B cell (primary cell): ENCODE measurements around the gene TEP1. TPM values are rescaled to one million over a fixed set of nuclear protein-coding genes. Genes with fewer than 3 reads are reported as not detected.

Source experiments
- ATAC-seq: fragments of 200-7000 bp; cut with Tn5 transposase; one replicate; pipeline ENCODE4 v1.10.0; 2021; ENCODE audit warnings: low read depth, mild to moderate bottlenecking, moderate number of reproducible peaks, moderate library complexity
- CTCF ChIA-PET: fragments of 350-600 bp; sonication (Branson Sonifier 250); formaldehyde crosslinking; loops from one replicate; lab custom pipeline; 2021; ENCODE audit warnings: antibody characterized with exemption, inconsistent platforms; lab: Charles Lee
- POLR2A ChIA-PET: fragments of 350-600 bp; sonication (Branson Sonifier 250); formaldehyde crosslinking; loops from one replicate; lab custom pipeline; 2021; ENCODE audit warnings: antibody characterized with exemption; lab: Charles Lee
- DNase-seq: peaks from one replicate; pipeline ENCODE4 v3.0.0; 2013
- H2AFZ ChIP-seq: 2 replicates; pipeline ENCODE4 v1.6.1; 2012; ENCODE audit warnings: mild to moderate bottlenecking, low read depth, low read length; ENCODE audit not compliant: insufficient read depth, poor library complexity, severe bottlenecking
- H3K27ac ChIP-seq, 2 donors: 1 replicate in 1 of 2; 2 replicates in 1 of 2; pipeline ENCODE4 v1.5.1; 2012 to 2013; ENCODE audit warnings: low read length in 2 of 2, mild to moderate bottlenecking in 2 of 2, moderate library complexity in 1 of 2
- H3K27me3 ChIP-seq, 4 experiments: fragments of 200-600 bp in 1 of 4; sonication (generic) in 1 of 4; replicated peaks in 1 of 4; 1 replicate in 2 of 4; 2 replicates in 2 of 4; pipeline versions ENCODE4 v1.6.1 to v1.7.0; 2013 to 2016; ENCODE audit warnings: low read length in 3 of 4, mild to moderate bottlenecking in 2 of 4, mixed read lengths in 1 of 4, moderate library complexity in 1 of 4; ENCODE audit not compliant: insufficient read depth in 4 of 4, control insufficient read depth in 3 of 4; ENCODE audit errors: control extremely low read depth in 1 of 4
- H3K36me3 ChIP-seq, 2 experiments: replicated peaks in 1 of 2; 1 replicate in 1 of 2; 2 replicates in 1 of 2; pipeline versions ENCODE4 v1.6.1 to v1.7.1; 2013; ENCODE audit warnings: low read length in 1 of 2; ENCODE audit not compliant: insufficient read depth in 2 of 2, control insufficient read depth in 1 of 2; ENCODE audit errors: control extremely low read depth in 1 of 2, extremely low read depth in 1 of 2
- H3K4me1 ChIP-seq, 2 donors: fragments of 200-600 bp in 1 of 2; sonication (generic) in 1 of 2; 1 replicate in 1 of 2; 2 replicates in 1 of 2; pipeline versions ENCODE4 v1.5.1 to v1.6.1; 2013 to 2017; ENCODE audit warnings: low read length in 2 of 2; ENCODE audit not compliant: control insufficient read depth in 2 of 2, insufficient read depth in 2 of 2
- H3K4me2 ChIP-seq: replicated peaks from 2 replicates; pipeline ENCODE3; 2012; ENCODE audit warnings: mild to moderate bottlenecking, low read depth, low read length; ENCODE audit not compliant: poor library complexity, severe bottlenecking
- H3K4me3 ChIP-seq, 5 experiments: fragments of 200-600 bp in 1 of 5; sonication (generic) in 1 of 5; 1 replicate in 3 of 5; 2 replicates in 2 of 5; pipeline versions ENCODE4 v1.5.1 to v1.7.0; 2011 to 2016; ENCODE audit warnings: low read length in 4 of 5, mild to moderate bottlenecking in 4 of 5, low read depth in 2 of 5, control low read depth in 1 of 5, moderate library complexity in 1 of 5; ENCODE audit not compliant: insufficient read depth in 1 of 5; ENCODE audit errors: control extremely low read depth in 1 of 5, extremely low read depth in 1 of 5
- H3K79me2 ChIP-seq: fragments of 200-600 bp; sonication (generic); one replicate; pipeline ENCODE4 v1.6.0; 2016; ENCODE audit warnings: low read length; ENCODE audit not compliant: control insufficient read depth, insufficient read depth
- H3K9ac ChIP-seq: fragments of 200-600 bp; sonication (generic); 2 replicates; pipeline ENCODE4 v1.6.1; 2017; ENCODE audit warnings: mild to moderate bottlenecking, low read length, moderate library complexity
- H3K9me3 ChIP-seq, 3 donors: one replicate each; pipeline versions ENCODE4 v1.6.1 to v1.7.1; 2013; ENCODE audit warnings: low read length in 2 of 3; ENCODE audit not compliant: control insufficient read depth in 2 of 3, insufficient read depth in 1 of 3; ENCODE audit errors: control extremely low read depth in 1 of 3
- H4K20me1 ChIP-seq: 2 replicates; pipeline ENCODE4 v1.6.0; 2012; ENCODE audit warnings: mild to moderate bottlenecking, low read length; ENCODE audit not compliant: insufficient read depth, control insufficient read depth, poor library complexity, severe bottlenecking
- H3K27ac Mint-ChIP-seq: one replicate; pipeline ENCODE4 v1.8.0; 2021; ENCODE audit warnings: mixed read lengths
- H3K27me3 Mint-ChIP-seq: one replicate; pipeline ENCODE4 v1.8.0; 2021; ENCODE audit warnings: mixed read lengths
- H3K4me1 Mint-ChIP-seq: one replicate; pipeline ENCODE4 v1.8.0; 2021; ENCODE audit warnings: mixed read lengths
- H3K4me3 Mint-ChIP-seq: one replicate; pipeline ENCODE4 v1.8.0; 2021; ENCODE audit warnings: mixed read lengths
- H3K9me3 Mint-ChIP-seq: one replicate; pipeline ENCODE4 v1.8.0; 2022; ENCODE audit warnings: mixed read lengths; ENCODE audit not compliant: insufficient read depth
- EZH2 ChIP-seq: IDR thresholded peaks from 2 replicates; pipeline ENCODE4 v1.6.1; 2012; ENCODE audit warnings: borderline replicate concordance, low read depth, mild to moderate bottlenecking, moderate library complexity, low read length; ENCODE audit not compliant: insufficient read depth, poor library complexity, severe bottlenecking
- WGBS: methylation state at CpG from one replicate; pipeline ENCODE4 v1.1.5; 2013; ENCODE audit warnings: missing lambda C conversion rate; ENCODE audit not compliant: insufficient coverage; 5-methylcytosine and 5-hydroxymethylcytosine counted together
- intact Hi-C: fragments of 100-400 bp; cut with micrococcal nuclease; formaldehyde crosslinking; loops from one replicate; pipeline ENCODE4 v1.10.0; 2022
- polyA plus RNA-seq: library from polyadenylated mRNA; depleted of rRNA; stranded (reverse); fragments of >200 nt; gene quantifications from 2 replicates; pipeline ENCODE4 v1.2.3, GENCODE V29; 2012
- total RNA-seq, 2 donors: library from RNA; stranded (reverse); fragments of 120-200 nt in 1 of 2; gene quantifications; 1 replicate in 1 of 2; 2 replicates in 1 of 2; pipeline versions ENCODE4 v1.2.3 to v1.2.4, GENCODE V29; 2013 to 2022
- TF ChIP-seq, protein P1 (sequence below): fragments of 200-600 bp; IDR thresholded peaks from one replicate; pipeline ENCODE4 v1.8.0; 2022; ENCODE audit warnings: antibody characterized with exemption, mild to moderate bottlenecking

TEP1 gene
- total and polyA plus RNA-seq, 2 donors (not counting 1 experiment from before 2014, with no cell fraction given) = 69.9 to 123 TPM

DNA sequence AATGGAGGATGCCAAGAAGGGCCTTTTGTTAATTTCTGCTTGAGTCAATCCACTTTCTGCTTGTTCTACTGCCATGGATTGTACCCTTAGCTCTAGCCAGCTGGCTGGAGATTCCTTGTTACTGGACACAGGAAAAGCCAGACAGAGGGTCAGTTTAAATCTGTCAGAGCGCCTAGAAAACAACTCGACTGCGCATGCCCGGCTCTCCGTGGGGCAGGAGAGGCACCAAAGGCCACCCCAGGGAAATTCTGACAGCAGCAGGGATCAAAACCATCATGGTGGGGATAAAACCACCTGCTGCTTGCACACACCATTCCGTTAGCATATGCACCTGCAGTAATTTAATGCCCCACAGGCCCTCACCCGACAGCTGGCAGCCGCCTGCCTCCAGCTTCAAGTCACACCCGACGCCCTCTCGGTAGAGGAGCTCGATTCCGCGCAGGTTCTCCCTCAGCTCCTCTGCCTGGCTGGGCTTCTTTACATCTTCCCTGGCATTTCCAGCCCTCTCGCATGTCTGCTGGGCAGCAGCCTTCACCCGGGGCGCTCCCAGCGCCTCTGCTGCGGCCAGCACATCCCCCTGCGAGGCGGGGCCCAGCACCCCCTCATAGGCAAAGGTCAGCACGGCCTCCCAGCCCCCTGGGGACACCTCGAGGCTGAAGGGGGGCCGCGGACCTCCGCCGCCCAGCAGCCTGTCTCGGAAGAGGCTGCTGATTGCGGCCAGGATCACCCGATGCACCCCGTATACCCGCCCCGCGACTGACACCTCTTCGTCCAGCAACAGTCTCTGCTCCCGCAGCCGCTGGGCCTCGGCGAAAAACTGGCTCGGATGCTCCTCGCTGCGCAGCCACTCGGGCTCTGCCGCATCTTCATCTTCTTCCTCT is 21.6 kb upstream of the TEP1 start:
- H4K20me1 ChIP-seq = no peaks in the 10 kb centered on the region
- 84% methylated on average over 33 of the region's 44 CpGs for WGBS
- Mint-ChIP-seq H3K4me3 (no peak overlapping the region), H3K9me3 (peaks cover 2% of the 10 kb centered on the region), H3K4me1 (peaks cover 43% of the 10 kb centered on the region), H3K27ac (no peak overlapping the region), H3K27me3 (no peaks in the 10 kb centered on the region)
- H3K4me2 ChIP-seq = no peak overlapping the region
- TF ChIP-seq EZH2 = no peak
- TF ChIP-seq, protein P1, sequence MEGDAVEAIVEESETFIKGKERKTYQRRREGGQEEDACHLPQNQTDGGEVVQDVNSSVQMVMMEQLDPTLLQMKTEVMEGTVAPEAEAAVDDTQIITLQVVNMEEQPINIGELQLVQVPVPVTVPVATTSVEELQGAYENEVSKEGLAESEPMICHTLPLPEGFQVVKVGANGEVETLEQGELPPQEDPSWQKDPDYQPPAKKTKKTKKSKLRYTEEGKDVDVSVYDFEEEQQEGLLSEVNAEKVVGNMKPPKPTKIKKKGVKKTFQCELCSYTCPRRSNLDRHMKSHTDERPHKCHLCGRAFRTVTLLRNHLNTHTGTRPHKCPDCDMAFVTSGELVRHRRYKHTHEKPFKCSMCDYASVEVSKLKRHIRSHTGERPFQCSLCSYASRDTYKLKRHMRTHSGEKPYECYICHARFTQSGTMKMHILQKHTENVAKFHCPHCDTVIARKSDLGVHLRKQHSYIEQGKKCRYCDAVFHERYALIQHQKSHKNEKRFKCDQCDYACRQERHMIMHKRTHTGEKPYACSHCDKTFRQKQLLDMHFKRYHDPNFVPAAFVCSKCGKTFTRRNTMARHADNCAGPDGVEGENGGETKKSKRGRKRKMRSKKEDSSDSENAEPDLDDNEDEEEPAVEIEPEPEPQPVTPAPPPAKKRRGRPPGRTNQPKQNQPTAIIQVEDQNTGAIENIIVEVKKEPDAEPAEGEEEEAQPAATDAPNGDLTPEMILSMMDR = no peak
- no peaks in the 10 kb centered on the region for H3K27me3 ChIP-seq
- ChIA-PET POLR2A (no interaction called here), CTCF (interaction anchor here (0.7 to 3.4 kb wide), 2 partner anchors 14 to 19 kb away, joined by 4 to 16 read pairs; no protein-coding TSS in a partner anchor)
- peaks cover 1% of the 10 kb centered on the region for H3K79me2 ChIP-seq
- DNase-seq (no peak), ATAC-seq (no peak)
- no peaks in the 10 kb centered on the region for H3K36me3 ChIP-seq
- H3K4me1 ChIP-seq = peaks cover 33 to 53% of the 10 kb centered on the region in 2 donors
- no peak overlapping the region for H3K4me3 ChIP-seq
- intact Hi-C loops = no loop called here
- H3K27ac ChIP-seq = no peak overlapping the region
- H3K9me3 ChIP-seq = peaks cover 0 to 14% (median 3%) of the 10 kb centered on the region in 3 donors
- no peak overlapping the region for H3K9ac ChIP-seq
- no peak overlapping the region for H2AFZ ChIP-seq
